Measurements from ENCODE around the gene DSPP.

DNA sequence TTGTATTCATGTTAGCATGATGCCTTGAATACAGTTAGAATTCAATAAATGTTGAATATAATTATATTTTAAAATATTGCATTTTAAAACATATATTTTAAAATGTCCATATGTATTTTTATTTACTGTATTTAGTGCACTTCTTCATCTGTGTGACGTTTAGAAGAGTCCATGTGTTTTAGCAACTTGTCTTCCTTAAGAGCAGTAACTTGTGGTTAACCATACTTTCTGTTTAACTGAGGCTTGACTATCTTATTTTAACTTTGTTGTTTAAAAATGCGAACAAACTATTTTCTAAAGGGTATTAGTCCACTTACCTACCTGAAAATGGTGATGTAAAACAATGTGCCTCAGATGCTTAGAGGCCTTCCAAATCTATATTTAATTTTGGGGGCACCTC lies 42.6 kb downstream of the DSPP start:
- TF ChIP-seq CTCF (IDR thresholded peaks at IDR 0.05) (no peak), EP300 (IDR thresholded peaks at IDR 0.05) (no peak), POLR2AphosphoS5 (IDR thresholded peaks at IDR 0.05) (no peak), POLR2A (IDR thresholded peaks at IDR 0.05) (no peak)
